NT2/D1 (cell line): ENCODE results near the gene CAMK2B.

ENCODE experiments used
- SUZ12 ChIP-seq: IDR thresholded peaks from 2 replicates; pipeline ENCODE4 v1.6.1; 2011; ENCODE audit not compliant: insufficient read length, insufficient read depth; ENCODE audit errors: extremely low read depth
- YY1 ChIP-seq: IDR thresholded peaks from 2 replicates; pipeline ENCODE4 v1.6.1; 2011; ENCODE audit not compliant: insufficient read length, insufficient read depth

GRCh38 chr7:44308596-44309270 lies 16.7 kb downstream of the CAMK2B start:
- TF ChIP-seq SUZ12 (no peak), YY1 (no peak)
